HG03103 (cell line): ENCODE data around the gene BUB1B.
"Not testable (repeated sequence)": the region's sequence is repeated elsewhere in the genome, so short reads cannot be mapped to it uniquely, and the experiment has no call there.

Experiments
- ATAC-seq: cut with Tn5 transposase; IDR thresholded peaks from one replicate; pipeline ENCODE4 v1.9.1; 2021; ENCODE audit warnings: low read depth; ENCODE audit not compliant: unreplicated experiment

BUB1B gene

DNA sequence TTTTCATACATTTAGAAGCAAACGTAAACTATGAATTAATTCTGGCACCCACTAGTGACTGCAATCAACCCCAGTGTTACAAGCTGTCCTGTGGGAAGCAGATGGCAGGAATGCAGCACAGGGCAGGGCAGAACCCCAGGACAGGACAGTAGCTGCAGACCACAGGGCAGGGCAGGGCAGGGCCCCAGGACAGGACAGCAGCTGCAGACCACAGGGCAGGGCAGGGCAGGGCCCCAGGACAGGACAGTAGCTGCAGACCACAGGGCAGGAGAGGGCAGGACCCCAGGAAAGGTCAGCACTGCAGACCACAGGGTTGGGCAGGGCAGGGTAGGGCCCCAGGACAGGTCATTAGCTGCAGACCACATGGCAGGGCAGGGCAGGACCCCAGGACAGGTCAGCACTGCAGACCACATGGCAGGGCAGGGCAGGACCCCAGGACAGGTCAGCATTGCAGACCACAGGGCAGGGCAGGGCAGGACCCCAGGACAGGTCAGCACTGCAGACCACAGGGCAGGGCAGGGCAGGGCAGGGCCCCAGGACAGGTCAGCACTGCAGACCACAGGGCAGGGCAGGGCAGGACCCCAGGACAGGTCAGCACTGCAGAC lies 24.9 kb upstream of the BUB1B start:
- ATAC-seq = not testable (repeated sequence)

- ATAC-seq = no peak
These were observed 24.2 kb upstream of the BUB1B start for GRCh38 chr15:40136470-40137302.

DNA sequence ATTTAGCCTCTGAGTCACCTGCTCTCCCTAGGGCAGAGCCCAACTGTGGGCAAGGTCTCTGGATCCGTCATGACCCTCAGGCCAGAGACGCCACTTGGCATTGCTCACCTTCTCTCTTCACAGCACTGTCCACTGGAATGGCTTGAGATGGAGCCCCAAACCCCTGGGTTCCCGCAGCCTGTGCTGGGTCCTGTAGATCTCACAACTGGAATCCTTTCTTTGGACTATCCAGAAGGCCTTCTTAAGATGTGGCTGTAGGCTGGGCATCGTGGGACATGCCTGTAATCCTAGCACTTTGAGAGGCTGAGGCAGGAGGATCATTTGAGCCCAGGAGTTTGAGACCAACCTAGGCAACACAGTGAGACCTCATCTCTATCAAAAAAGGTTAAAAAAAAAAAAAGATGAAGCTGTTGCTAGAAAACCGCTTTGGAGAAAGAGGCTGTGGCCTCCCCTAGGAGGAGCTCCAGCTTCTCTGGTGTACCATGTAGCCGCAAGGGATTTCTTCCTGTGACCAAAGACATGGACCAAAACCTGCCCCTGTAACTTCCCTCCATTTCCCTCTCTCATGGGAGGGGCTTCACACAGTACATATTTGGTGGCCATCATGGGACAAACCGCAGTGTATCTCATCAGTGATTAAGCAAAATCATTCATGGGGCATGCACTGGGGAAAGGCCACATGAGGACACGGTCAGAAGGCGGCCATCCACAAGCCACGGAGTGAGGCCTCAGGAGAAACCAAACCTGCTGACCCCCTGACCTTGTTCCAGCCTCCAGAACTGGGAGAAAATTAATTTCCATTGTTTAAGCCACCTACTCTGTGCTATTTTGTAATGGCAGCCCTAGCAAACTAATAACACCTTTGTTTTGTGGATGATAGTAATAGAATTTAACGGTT lies 23.3 kb upstream of the BUB1B start:
- no peak for ATAC-seq

- ATAC-seq = not testable (repeated sequence)
These were observed 22.7 kb upstream of the BUB1B start for GRCh38 chr15:40138201-40138570.

DNA sequence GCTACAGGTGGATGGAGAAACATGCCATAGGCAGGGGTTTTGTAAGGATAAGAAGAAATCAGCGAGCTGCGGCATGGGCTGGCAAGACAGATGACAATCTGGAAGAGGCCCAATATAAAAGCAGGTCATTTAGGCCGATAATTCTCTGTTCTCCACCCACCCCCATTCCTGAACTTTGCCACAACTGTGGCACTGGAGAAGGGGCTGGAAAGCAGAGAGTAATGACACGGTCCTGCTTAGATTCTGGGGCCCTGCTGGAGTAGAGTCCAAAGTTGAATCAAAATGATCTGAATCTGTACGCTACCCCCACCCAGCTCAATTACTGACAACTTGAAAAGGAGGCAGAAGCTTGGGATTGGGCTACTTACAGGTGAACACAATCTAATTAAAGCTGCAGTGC lies 18.4 kb upstream of the BUB1B start:
- ATAC-seq = no peak

DNA sequence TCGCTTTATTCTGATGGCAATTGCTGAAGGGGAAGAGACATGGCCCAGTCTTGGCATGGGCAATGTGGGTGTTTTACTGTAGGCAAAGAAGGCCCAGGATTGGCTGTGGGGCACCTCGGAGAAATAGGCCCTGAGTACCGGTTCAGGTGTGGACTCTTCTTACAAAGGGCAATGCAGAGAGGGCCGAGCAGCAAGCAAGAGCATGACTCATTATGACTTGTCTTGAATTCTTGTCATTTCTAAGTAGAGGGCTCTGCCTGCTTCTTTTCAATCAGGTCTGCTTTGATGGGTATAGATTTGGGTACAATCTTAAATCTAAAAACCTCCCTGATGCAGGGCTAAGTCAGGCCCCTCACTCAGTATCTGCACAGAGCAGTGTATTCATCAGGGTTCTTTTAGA lies 14.8 kb upstream of the BUB1B start:
- no peak for ATAC-seq

DNA sequence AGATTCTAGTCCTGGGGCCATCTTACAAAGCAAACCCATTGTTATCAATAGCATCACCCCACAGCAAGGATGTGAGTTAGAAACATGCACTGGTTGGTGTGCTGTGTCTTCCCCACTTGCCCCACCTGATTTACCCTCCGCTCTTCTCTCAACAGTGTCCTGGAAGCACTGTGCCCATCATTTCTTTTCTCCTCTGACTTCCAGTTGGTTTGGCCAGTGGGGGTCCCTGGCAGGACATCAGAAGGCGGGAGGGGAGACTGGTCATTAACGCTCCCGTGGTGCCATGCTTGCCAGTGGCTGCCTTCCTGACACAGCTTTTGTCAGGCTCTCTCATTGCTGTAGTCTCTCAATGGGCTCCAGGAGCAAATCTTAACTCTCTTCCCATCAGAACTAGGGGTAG lies 11.5 kb upstream of the BUB1B start:
- no peak for ATAC-seq

DNA sequence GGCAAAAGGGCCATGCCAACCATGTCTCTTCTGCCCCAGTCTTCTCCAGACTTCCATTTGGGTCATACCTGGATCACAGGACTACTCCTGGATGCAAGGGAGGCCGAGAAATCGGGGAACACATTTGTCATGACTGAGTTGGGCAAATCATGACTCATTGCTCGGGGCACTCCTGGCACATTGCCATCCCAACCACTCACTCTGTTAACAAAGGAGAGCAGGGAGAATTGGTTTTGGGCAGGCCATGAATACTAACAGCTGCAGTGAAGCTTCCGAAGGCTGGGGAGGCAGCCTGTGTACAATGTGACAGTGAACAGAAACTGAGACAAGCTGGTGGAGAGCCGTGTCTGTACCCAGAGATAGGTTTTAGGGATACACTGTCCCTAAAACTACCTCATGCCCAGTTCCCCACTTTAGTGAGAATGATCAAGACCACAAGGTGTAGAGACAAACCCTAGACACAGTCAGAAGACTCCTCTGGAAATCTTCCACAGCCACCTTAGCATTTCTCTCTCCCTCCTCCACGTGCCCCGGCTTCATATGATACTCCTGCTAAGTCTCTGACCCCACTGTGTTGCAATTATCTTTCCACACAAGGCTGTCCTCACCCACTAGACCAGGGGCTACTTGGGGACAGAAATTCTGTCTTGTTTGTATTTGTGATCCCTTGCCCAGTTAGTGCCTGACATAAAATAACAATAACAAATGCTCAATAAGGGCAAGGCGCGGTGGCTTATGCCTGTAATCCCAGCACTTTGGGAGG lies 10.5 kb upstream of the BUB1B start:
- ATAC-seq = no peak

GRCh38 chr15:40151499-40151898 lies 9.4 kb upstream of the BUB1B start:
- ATAC-seq = no peak

- no peak for ATAC-seq
These were observed 8.9 kb upstream of the BUB1B start for GRCh38 chr15:40151991-40152390.

DNA sequence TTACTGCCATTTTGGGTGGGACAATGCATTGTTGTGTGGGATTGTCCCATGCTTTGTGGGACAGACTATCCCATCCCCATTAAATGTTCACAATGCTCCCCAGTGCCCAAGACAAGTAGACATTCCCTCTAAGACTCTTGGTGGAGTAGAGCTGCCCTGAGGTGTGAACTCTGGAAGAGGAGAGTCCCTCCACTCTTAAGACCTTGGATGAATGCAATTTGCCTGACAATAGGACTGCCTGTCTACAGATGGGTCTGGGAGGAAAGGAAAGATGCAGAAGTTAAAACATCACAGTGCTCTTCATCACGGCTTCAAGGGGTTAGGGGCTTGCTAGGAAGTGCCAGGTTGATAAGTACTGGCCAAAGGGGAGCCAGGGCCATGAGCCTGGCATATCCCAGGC lies 6.0 kb upstream of the BUB1B start:
- not testable (repeated sequence) for ATAC-seq

DNA sequence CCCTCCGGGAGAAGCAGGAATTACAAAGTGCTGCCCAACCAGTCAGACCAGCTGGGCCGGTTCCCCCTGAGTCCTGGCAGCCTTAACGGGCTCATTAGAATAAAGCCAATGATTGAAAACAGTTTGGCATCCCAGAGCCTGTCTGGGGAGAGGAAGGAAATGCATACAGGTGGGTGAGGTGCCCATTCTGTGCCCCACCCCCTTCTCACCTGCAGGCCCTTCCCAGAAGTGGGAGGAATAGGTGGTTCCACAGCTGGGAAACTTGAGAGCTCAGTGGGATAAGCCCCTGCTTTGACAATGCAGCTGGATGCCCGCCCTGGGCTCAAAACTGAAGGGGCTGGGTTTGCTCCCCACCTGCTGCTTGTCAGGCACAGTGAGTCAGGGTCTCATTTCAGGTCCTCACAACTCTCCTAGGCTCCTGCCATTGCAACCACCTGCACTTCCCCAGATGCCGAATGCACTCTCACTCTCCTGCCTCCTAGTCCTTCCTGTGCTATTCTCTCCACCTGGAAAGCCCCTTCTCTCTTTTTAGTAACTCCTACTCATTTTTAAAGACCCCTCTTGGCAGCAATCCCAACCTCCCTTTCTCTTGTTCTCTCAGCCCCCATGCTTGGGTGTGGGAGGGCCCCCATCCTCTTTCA lies 5.5 kb upstream of the BUB1B start:
- ATAC-seq = no peak

- ATAC-seq = no peak
These were observed 3.0 kb upstream of the BUB1B start for GRCh38 chr15:40157778-40158447.

DNA sequence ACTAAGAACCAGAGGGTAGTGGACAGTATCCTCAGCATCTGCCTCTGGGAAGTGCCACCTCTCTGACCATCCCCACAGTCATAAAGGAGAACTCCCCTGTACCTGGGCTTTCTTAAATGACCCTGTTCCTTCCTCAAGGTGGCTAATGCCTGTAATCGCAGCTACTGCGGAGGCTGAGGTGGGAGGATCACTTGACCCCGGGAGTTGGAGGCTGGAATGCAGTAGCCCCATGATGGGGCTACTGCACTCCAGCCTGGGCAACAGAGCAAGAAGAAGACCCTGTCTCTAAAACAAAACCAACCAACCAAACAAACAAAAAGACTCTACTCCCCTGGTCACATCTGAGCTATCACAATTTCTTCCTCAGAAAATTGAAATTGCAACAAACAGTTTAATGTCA lies 848 bp upstream of the BUB1B start:
- ATAC-seq = no peak

DNA sequence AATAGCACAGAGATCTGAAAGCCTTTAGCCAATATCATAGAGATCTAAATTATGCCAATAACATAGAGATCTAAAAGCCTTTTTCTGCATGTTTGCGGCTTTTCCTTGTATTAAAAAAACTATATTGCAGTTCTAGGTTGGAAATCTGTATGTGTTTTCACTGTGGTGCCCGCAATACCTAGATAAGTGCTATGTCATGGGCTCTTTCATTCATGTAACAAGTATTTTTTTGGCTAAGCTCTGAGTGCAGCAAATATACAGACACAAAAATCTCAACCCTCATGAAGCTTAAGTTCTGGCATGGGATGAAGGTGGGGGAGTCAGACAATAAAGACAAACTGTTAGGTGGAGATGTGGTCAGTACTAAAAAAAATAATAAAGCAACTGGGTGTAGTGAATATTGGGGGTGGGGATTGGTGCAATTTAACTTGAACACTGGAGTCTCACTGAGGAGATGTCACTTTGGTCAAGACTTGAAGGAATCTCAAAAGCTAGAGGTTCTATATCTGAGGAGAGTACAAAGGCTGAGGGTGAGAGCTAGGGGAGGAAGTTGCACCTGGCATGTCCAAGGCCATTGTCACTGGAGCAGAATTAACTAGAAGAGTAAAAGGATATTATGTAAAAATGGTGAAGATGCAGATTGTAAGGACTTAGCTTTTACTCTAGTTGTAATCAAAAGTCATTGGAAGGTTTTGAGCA lies 973 bp downstream of the BUB1B start:
- no peak for ATAC-seq

DNA sequence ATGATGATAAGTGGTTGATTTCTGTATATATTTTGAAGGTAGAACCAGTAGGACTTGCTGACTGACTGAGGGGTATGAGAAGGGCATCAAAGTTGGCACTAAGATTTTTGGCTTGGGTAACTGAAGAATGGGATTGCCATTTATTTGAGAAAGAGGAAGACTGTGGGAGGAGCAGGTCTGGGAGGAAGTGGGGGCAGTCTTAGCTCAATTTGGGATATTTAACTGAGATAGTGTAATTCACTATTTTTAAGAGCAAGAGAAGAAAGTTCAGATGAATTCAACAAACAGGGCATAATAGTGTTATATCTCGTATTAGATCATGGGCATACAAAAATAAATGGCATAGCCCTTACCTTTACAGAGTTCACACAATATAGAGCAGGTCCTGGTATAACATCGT lies 1.7 kb downstream of the BUB1B start:
- ATAC-seq = no peak

DNA sequence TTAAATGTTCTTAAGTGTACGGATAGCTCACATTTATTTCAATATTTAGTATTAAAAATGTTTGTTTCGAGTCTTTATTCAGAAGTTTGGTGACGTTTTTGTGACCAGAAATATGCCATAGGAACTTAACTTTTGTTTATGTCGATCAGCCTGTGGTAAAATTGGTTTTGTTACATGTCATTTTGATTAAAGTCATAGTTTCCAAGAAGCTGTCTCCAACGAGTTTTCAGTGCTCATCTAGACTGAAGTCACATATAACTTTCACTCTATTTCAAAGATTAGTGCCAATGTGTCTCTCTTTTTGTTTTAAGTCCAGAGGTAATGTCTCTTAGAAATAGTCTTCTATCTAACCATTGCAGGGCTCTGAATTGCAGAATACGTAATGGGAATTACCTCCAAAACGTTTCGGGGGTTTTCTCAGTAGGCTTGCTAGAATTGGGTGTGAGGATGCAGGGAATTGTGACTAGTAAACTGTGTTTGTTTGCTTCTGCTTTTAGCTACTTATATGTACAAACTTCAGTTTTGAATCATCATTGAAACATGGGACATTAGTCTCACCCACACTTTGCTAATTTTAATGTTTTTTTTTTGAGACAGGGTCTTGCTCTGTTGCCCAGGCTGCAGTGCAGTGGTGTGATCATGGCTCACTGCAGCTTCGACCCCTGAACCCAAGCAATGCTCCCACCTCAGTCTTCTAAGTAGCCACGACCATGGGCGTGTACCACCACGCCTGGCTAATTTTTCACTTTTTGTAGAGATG lies 3.0 kb downstream of the BUB1B start:
- ATAC-seq = no peak

- not testable (repeated sequence) for ATAC-seq
These were observed 6.5 kb downstream of the BUB1B start for GRCh38 chr15:40167374-40167773.
